Neural progenitor cell (in vitro differentiated cells): ENCODE results near the gene ST6GAL1. TPM values are rescaled to one million over a fixed set of nuclear protein-coding genes. Genes with fewer than 3 reads are reported as not detected.
"Not testable (repeated sequence)": the region's sequence is repeated elsewhere in the genome, so short reads cannot be mapped to it uniquely, and the experiment has no call there.

Source experiments
- DNase-seq: peaks from one replicate; pipeline ENCODE4 v3.0.0-alpha.2; 2016; ENCODE audit warnings: low spot score
- H2AFZ ChIP-seq: fragments of 200-600 bp; sonication (generic); replicated peaks from 2 replicates; pipeline ENCODE4 v1.6.1; 2016; ENCODE audit warnings: antibody characterized with exemption
- H3F3A ChIP-seq: fragments of 200-600 bp; sonication (generic); 2 replicates; pipeline ENCODE4 v1.6.1; 2016; ENCODE audit warnings: antibody characterized with exemption, low read depth
- H3K27ac ChIP-seq: fragments of 200-600 bp; sonication (generic); 2 replicates; pipeline ENCODE4 v1.5.1; 2016; ENCODE audit warnings: mild to moderate bottlenecking
- H3K27me3 ChIP-seq: fragments of 200-600 bp; sonication (generic); 2 replicates; pipeline ENCODE4 v1.6.1; 2016; ENCODE audit warnings: mild to moderate bottlenecking, moderate library complexity
- H3K36me3 ChIP-seq: fragments of 200-600 bp; sonication (generic); 2 replicates; pipeline ENCODE4 v1.5.1; 2016
- H3K4me1 ChIP-seq: fragments of 200-600 bp; sonication (generic); 2 replicates; pipeline ENCODE4 v1.6.1; 2016; ENCODE audit warnings: mixed run types
- H3K4me2 ChIP-seq: fragments of 200-600 bp; sonication (generic); 2 replicates; pipeline ENCODE4 v1.6.1; 2016
- H3K4me3 ChIP-seq: fragments of 200-600 bp; sonication (generic); 2 replicates; pipeline ENCODE4 v1.5.1; 2016
- H3K79me2 ChIP-seq: fragments of 200-600 bp; sonication (generic); 2 replicates; pipeline ENCODE4 v1.6.1; 2016; ENCODE audit warnings: low read depth
- H3K9ac ChIP-seq: fragments of 200-600 bp; sonication (generic); 2 replicates; pipeline ENCODE4 v1.6.1; 2016
- H3K9me3 ChIP-seq: fragments of 200-600 bp; sonication (generic); 2 replicates; pipeline ENCODE4 v1.5.1; 2016; ENCODE audit warnings: low read depth
- H4K20me1 ChIP-seq: fragments of 200-600 bp; sonication (generic); 2 replicates; pipeline ENCODE4 v1.6.1; 2016; ENCODE audit warnings: low read depth
- H3K27ac Mint-ChIP-seq: 3 replicates; pipeline ENCODE4 v1.8.0; 2021; ENCODE audit warnings: mixed read lengths
- H3K27me3 Mint-ChIP-seq: 2 replicates; pipeline ENCODE4 v1.8.0; 2022; ENCODE audit warnings: low read depth, mild to moderate bottlenecking, inconsistent platforms, moderate library complexity, mixed read lengths; ENCODE audit not compliant: insufficient read depth
- H3K36me3 Mint-ChIP-seq: 3 replicates; pipeline ENCODE4 v1.8.0; 2021; ENCODE audit warnings: mixed read lengths
- H3K4me1 Mint-ChIP-seq: 3 replicates; pipeline ENCODE4 v1.8.0; 2021; ENCODE audit warnings: mixed read lengths
- H3K4me3 Mint-ChIP-seq: 3 replicates; pipeline ENCODE4 v1.8.0; 2021; ENCODE audit warnings: mild to moderate bottlenecking, moderate library complexity, mixed read lengths
- H3K9me3 Mint-ChIP-seq: 3 replicates; pipeline ENCODE4 v1.8.0; 2020; ENCODE audit warnings: mixed read lengths
- CTCF ChIP-seq: fragments of 200-600 bp; sonication (generic); IDR thresholded peaks from 2 replicates; pipeline ENCODE4 v1.5.1; 2017; ENCODE audit warnings: antibody characterized with exemption, mild to moderate bottlenecking
- EZH2 ChIP-seq: fragments of 200-600 bp; sonication (generic); IDR thresholded peaks from 2 replicates; pipeline ENCODE4 v1.6.1; 2017; ENCODE audit warnings: antibody characterized with exemption, mild to moderate bottlenecking, moderate library complexity
- EZH2phosphoT487 ChIP-seq: fragments of 200-600 bp; sonication (generic); IDR thresholded peaks from 2 replicates; pipeline ENCODE4 v1.6.1; 2017; ENCODE audit warnings: antibody characterized with exemption
- total RNA-seq: library from RNA; depleted of rRNA; stranded (reverse); fragments of >200 nt; gene quantifications from 2 replicates; pipeline ENCODE4 v1.2.3, GENCODE V29; 2015; ENCODE audit warnings: low replicate concordance

ST6GAL1 gene
- total RNA-seq, 1 donor from 2014 or later, result 27.3 TPM

- peaks cover 5% of the 10 kb centered on the region for H3K4me1 ChIP-seq
- no peaks in the 10 kb centered on the region for H3K9me3 ChIP-seq
- DNase-seq, result no peak
- H3K4me3 ChIP-seq, result no peak overlapping the region
- no peaks in the 10 kb centered on the region for H4K20me1 ChIP-seq
- H3F3A ChIP-seq, result no peaks in the 10 kb centered on the region
- no peak overlapping the region for H2AFZ ChIP-seq
- Mint-ChIP-seq H3K4me3 (no peak overlapping the region), H3K27me3 (peaks cover 2% of the 10 kb centered on the region), H3K27ac (no peak overlapping the region), H3K36me3 (no peaks in the 10 kb centered on the region), H3K4me1 (no peaks in the 10 kb centered on the region), H3K9me3 (peaks cover 6% of the 10 kb centered on the region)
- no peak for TF ChIP-seq CTCF
- TF ChIP-seq EZH2phosphoT487, result no peak
- TF ChIP-seq EZH2, result no peak
- no peaks in the 10 kb centered on the region for H3K27me3 ChIP-seq
- H3K79me2 ChIP-seq, result no peaks in the 10 kb centered on the region
- H3K4me2 ChIP-seq, result no peak overlapping the region
- H3K36me3 ChIP-seq, result no peaks in the 10 kb centered on the region
- no peak overlapping the region for H3K9ac ChIP-seq
- no peak overlapping the region for H3K27ac ChIP-seq
These were observed 29.1 kb upstream of the ST6GAL1 start for GRCh38 chr3:186901135-186901734.

- no peak overlapping the region for H3K9ac ChIP-seq
- no peak for DNase-seq
- Mint-ChIP-seq H3K4me3 (no peak overlapping the region), H3K36me3 (no peaks in the 10 kb centered on the region), H3K27me3 (peaks cover 2% of the 10 kb centered on the region), H3K4me1 (no peaks in the 10 kb centered on the region), H3K27ac (no peak overlapping the region), H3K9me3 (peaks cover 8% of the 10 kb centered on the region)
- no peak overlapping the region for H2AFZ ChIP-seq
- no peak overlapping the region for H3K4me2 ChIP-seq
- TF ChIP-seq EZH2phosphoT487 (no peak), CTCF (no peak), EZH2 (no peak)
- no peaks in the 10 kb centered on the region for H3K36me3 ChIP-seq
- peaks cover under 1% of the 10 kb centered on the region for H3K4me1 ChIP-seq
- H3K27me3 ChIP-seq, result no peaks in the 10 kb centered on the region
- no peaks in the 10 kb centered on the region for H3F3A ChIP-seq
- H4K20me1 ChIP-seq, result no peaks in the 10 kb centered on the region
- H3K27ac ChIP-seq, result no peak overlapping the region
- H3K4me3 ChIP-seq, result no peak overlapping the region
- H3K9me3 ChIP-seq, result no peaks in the 10 kb centered on the region
- H3K79me2 ChIP-seq, result no peaks in the 10 kb centered on the region
These were observed 28.2 kb upstream of the ST6GAL1 start for GRCh38 chr3:186902154-186902553.

- Histone ChIP-seq H3F3A (no peaks in the 10 kb centered on the region), H2AFZ (no peak overlapping the region), H3K36me3 (no peaks in the 10 kb centered on the region), H3K27ac (no peak overlapping the region), H4K20me1 (no peaks in the 10 kb centered on the region), H3K79me2 (no peaks in the 10 kb centered on the region), H3K9me3 (no peaks in the 10 kb centered on the region), H3K4me2 (no peak overlapping the region), H3K4me3 (no peak overlapping the region), H3K9ac (no peak overlapping the region), H3K27me3 (no peaks in the 10 kb centered on the region), H3K4me1 (no peaks in the 10 kb centered on the region)
- Mint-ChIP-seq H3K27me3 (peaks cover 2% of the 10 kb centered on the region), H3K9me3 (peaks cover 8% of the 10 kb centered on the region), H3K4me1 (no peaks in the 10 kb centered on the region), H3K36me3 (no peaks in the 10 kb centered on the region), H3K27ac (no peak overlapping the region), H3K4me3 (no peak overlapping the region)
- TF ChIP-seq EZH2phosphoT487 (no peak), EZH2 (no peak), CTCF (no peak)
- DNase-seq, result no peak
These were observed 27.6 kb upstream of the ST6GAL1 start for GRCh38 chr3:186902713-186903112.

- not testable (repeated sequence) for H3K4me1 Mint-ChIP-seq, DNase-seq, H3K36me3 ChIP-seq
These were observed 26.6 kb upstream of the ST6GAL1 start for GRCh38 chr3:186903676-186904075.

GRCh38 chr3:186907075-186907474 is 23.3 kb upstream of the ST6GAL1 start:
- not testable (repeated sequence) for H3K9me3 Mint-ChIP-seq, H2AFZ ChIP-seq, H4K20me1 ChIP-seq, H3K27me3 Mint-ChIP-seq, H3K4me1 Mint-ChIP-seq, H3K27ac Mint-ChIP-seq, H3K4me1 ChIP-seq, H3K36me3 Mint-ChIP-seq, H3K4me2 ChIP-seq, H3K79me2 ChIP-seq, H3K4me3 ChIP-seq, H3K9me3 ChIP-seq, H3K4me3 Mint-ChIP-seq, H3K27me3 ChIP-seq, H3K27ac ChIP-seq, H3K36me3 ChIP-seq, H3K9ac ChIP-seq, DNase-seq, H3F3A ChIP-seq

More at GRCh38 chr3:186903676-186904075, 26.6 kb upstream of the ST6GAL1 start:
- H3K4me3 Mint-ChIP-seq, H3K4me2 ChIP-seq, H3K4me3 ChIP-seq, H3K27me3 Mint-ChIP-seq, H3K9me3 ChIP-seq, H3K4me1 ChIP-seq, H3K27ac Mint-ChIP-seq, H3K36me3 Mint-ChIP-seq, H3K9ac ChIP-seq, H2AFZ ChIP-seq, H3K79me2 ChIP-seq, H3K27me3 ChIP-seq, H4K20me1 ChIP-seq, H3K27ac ChIP-seq, H3K9me3 Mint-ChIP-seq, H3F3A ChIP-seq: not testable (repeated sequence)
